ENCODE data around the gene ZNF135.

ZNF135 gene

DNA sequence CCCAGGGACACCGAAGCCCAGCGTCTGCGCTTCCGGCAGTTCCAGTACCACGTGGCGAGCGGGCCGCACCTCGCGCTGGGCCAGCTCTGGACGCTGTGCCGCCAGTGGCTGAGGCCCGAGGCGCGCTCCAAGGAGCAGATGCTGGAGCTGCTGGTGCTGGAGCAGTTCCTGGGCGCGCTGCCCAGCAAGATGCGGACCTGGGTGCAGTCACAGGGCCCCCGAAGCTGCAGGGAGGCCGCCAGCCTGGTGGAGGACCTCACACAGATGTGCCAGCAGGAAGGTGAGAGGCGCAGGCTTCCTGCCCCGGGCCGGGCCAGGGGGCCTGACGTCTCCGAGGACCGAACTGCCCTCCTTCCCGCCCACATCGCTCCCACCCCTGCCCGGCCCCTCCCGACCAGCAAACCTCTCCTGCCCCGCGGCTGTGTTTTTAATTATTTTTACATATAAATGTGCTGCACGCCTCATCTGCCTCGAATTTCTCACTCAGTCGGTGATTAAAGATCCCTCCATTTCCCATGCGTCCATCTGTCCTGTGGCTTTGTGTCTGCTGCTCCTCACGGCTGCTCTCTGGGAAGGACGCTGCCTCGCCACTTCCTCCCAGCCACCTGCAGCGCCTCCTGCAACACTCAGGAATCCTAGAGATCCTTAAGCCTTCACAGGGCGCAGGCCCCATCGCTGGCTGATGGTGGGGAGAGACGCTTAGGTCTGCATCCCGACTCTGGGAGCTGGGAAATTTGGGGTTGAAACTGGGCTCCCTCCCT lies 21.0 kb upstream of the ZNF135 start:
- Histone ChIP-seq H3K9ac (ENCODE audit: low read length) (no peak overlapping the region), H3K4me2 (ENCODE audit: low read length) (no peak overlapping the region), H3K4me1 (ENCODE audit: low read length) (no peaks in the 10 kb centered on the region), H4K20me1 (ENCODE audit: insufficient read depth, low read length) (no peaks in the 10 kb centered on the region), H3K9me3 (ENCODE audit: insufficient read depth, low read length) (peaks cover 20% of the 10 kb centered on the region; the same call in 1 of the 2 replicates), H3K36me3 (replicated peaks; ENCODE audit: low read depth, low read length) (no peaks in the 10 kb centered on the region), H3K4me3 (ENCODE audit: low read length) (no peak overlapping the region), H3K27me3 (ENCODE audit: low read depth, low read length) (no peaks in the 10 kb centered on the region), H3K27ac (ENCODE audit: low read length) (no peak overlapping the region), H3K79me2 (ENCODE audit: low read length) (no peaks in the 10 kb centered on the region), H2AFZ (ENCODE audit: low read depth, low read length) (no peak overlapping the region)
- no peak for TF ChIP-seq EZH2phosphoT487 (IDR thresholded peaks at IDR 0.05; ENCODE audit: low read depth)
- no peak for TF ChIP-seq CTCF (IDR thresholded peaks at IDR 0.05; ENCODE audit: low read depth, low read length)

DNA sequence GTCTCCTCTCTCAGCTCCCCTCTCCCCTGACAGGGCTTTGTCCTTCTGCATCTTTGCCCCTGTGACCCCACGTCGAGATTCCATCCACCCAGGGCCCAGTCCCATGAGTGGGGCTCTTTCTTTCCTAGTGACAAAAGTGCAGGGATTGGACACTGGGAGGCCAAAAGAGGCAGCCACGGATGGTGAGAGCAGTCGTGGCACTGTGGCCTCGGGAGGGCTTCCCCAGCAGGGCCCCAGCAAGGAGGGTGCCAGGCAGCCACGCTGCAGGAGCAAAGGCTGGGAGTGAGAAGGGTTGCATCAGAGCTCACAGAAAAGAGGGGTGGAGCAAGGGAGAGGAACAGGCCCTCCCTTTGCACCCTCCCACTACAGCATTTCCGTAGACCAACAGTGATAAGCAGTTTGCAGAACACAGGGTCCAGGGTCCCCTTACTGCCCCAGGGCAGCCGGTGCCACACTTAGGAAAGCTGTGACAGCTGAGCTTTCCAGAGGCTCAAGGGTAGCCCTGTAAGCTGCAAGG lies 20.3 kb upstream of the ZNF135 start:
- no peak for TF ChIP-seq CTCF (IDR thresholded peaks at IDR 0.05; ENCODE audit: low read depth, low read length)
- TF ChIP-seq EZH2phosphoT487 (IDR thresholded peaks at IDR 0.05; ENCODE audit: low read depth) = no peak

GRCh38 chr19:58040751-58041525 lies 18.1 kb upstream of the ZNF135 start:
- H2AFZ ChIP-seq (ENCODE audit: low read depth, low read length) = no peak overlapping the region
- no peaks in the 10 kb centered on the region for H3K79me2 ChIP-seq (ENCODE audit: low read length)
- TF ChIP-seq CTCF (IDR thresholded peaks at IDR 0.05; ENCODE audit: low read depth, low read length) (no peak), EZH2phosphoT487 (IDR thresholded peaks at IDR 0.05; ENCODE audit: low read depth) (no peak)
- H3K4me1 ChIP-seq (ENCODE audit: low read length) = no peaks in the 10 kb centered on the region
- no peak overlapping the region for H3K27ac ChIP-seq (ENCODE audit: low read length)
- H3K9ac ChIP-seq (ENCODE audit: low read length) = no peak overlapping the region
- no peaks in the 10 kb centered on the region for H4K20me1 ChIP-seq (ENCODE audit: insufficient read depth, low read length)
- no peak overlapping the region for H3K4me3 ChIP-seq (ENCODE audit: low read length)
- no peaks in the 10 kb centered on the region for H3K27me3 ChIP-seq (ENCODE audit: low read depth, low read length)
- no peaks in the 10 kb centered on the region for H3K36me3 ChIP-seq (replicated peaks; ENCODE audit: low read depth, low read length)
- H3K4me2 ChIP-seq (ENCODE audit: low read length) = no peak overlapping the region
- peaks cover 16% of the 10 kb centered on the region; the same call in 1 of the 2 replicates for H3K9me3 ChIP-seq (ENCODE audit: insufficient read depth, low read length)

More for the DNA sequence above, 20.3 kb upstream of the ZNF135 start:
- H4K20me1 ChIP-seq (ENCODE audit: insufficient read depth, low read length) = no peaks in the 10 kb centered on the region
- no peaks in the 10 kb centered on the region for H3K79me2 ChIP-seq (ENCODE audit: low read length)
- no peak overlapping the region for H3K4me3 ChIP-seq (ENCODE audit: low read length)
- H3K4me1 ChIP-seq (ENCODE audit: low read length) = no peaks in the 10 kb centered on the region
- H3K27ac ChIP-seq (ENCODE audit: low read length) = no peak overlapping the region
- H3K9me3 ChIP-seq (ENCODE audit: insufficient read depth, low read length) = peaks cover 20% of the 10 kb centered on the region; the same call in 1 of the 2 replicates
- H3K9ac ChIP-seq (ENCODE audit: low read length) = no peak overlapping the region
- H3K27me3 ChIP-seq (ENCODE audit: low read depth, low read length) = no peaks in the 10 kb centered on the region
- no peak overlapping the region for H3K4me2 ChIP-seq (ENCODE audit: low read length)
- no peak overlapping the region for H2AFZ ChIP-seq (ENCODE audit: low read depth, low read length)
- no peaks in the 10 kb centered on the region for H3K36me3 ChIP-seq (replicated peaks; ENCODE audit: low read depth, low read length)
